ENCODE data around the gene PI16.

DNA sequence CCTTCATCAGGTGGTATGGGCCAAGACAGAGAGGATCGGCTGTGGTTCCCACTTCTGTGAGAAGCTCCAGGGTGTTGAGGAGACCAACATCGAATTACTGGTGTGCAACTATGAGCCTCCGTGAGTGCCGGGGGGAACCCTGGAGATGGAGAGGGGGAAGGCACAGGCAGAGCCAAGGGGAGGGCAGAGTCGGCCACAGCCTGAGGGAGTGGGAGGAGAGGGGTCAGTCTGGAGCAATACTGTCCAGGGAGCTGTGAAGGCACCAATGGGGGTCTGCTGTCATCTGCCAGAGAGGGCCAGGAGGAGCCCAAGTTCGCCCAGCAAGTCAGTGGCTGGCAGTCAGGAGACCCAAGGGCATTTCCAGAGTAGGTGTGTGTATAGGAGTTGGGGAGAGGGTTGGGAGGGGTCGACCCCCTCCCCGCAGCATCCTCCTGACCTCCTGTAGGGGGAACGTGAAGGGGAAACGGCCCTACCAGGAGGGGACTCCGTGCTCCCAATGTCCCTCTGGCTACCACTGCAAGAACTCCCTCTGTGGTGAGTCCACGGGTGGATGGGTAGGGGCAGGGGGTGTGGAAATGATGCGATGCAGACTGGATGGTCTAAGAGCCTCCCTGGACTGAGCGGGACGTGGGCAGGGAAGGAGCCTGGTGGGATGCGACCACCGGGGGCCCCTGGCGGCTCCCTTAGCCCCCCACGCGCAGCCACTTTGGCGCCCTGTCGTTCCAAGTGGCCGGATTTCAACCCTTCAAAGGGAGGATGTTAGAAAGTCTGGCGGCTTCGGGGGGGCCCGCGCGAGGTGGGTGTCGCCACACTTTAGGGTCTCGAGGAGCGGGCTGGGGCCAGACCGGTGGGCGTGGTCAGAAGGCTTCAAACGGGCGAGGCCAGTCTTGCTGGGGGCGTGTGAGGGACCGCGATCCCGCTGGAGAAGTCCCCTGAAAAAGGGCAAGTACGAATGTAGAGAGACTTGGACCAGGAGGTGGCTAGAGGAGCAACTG lies 7.2 kb downstream of the PI16 start:
- TF ChIP-seq, protein P1, sequence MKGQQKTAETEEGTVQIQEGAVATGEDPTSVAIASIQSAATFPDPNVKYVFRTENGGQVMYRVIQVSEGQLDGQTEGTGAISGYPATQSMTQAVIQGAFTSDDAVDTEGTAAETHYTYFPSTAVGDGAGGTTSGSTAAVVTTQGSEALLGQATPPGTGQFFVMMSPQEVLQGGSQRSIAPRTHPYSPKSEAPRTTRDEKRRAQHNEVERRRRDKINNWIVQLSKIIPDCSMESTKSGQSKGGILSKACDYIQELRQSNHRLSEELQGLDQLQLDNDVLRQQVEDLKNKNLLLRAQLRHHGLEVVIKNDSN (IDR thresholded peaks at IDR 0.05): no peak
- no peak for TF ChIP-seq CEBPB (IDR thresholded peaks at IDR 0.05)
- TF ChIP-seq, protein P2, sequence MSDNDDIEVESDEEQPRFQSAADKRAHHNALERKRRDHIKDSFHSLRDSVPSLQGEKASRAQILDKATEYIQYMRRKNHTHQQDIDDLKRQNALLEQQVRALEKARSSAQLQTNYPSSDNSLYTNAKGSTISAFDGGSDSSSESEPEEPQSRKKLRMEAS (IDR thresholded peaks at IDR 0.05): no peak
- TF ChIP-seq, protein P3, sequence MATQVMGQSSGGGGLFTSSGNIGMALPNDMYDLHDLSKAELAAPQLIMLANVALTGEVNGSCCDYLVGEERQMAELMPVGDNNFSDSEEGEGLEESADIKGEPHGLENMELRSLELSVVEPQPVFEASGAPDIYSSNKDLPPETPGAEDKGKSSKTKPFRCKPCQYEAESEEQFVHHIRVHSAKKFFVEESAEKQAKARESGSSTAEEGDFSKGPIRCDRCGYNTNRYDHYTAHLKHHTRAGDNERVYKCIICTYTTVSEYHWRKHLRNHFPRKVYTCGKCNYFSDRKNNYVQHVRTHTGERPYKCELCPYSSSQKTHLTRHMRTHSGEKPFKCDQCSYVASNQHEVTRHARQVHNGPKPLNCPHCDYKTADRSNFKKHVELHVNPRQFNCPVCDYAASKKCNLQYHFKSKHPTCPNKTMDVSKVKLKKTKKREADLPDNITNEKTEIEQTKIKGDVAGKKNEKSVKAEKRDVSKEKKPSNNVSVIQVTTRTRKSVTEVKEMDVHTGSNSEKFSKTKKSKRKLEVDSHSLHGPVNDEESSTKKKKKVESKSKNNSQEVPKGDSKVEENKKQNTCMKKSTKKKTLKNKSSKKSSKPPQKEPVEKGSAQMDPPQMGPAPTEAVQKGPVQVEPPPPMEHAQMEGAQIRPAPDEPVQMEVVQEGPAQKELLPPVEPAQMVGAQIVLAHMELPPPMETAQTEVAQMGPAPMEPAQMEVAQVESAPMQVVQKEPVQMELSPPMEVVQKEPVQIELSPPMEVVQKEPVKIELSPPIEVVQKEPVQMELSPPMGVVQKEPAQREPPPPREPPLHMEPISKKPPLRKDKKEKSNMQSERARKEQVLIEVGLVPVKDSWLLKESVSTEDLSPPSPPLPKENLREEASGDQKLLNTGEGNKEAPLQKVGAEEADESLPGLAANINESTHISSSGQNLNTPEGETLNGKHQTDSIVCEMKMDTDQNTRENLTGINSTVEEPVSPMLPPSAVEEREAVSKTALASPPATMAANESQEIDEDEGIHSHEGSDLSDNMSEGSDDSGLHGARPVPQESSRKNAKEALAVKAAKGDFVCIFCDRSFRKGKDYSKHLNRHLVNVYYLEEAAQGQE (IDR thresholded peaks at IDR 0.05; ENCODE audit: low read depth): no peak
- TF ChIP-seq CREB1 (IDR thresholded peaks at IDR 0.05; ENCODE audit: low read depth): no peak
- no peak for TF ChIP-seq TAF1 (IDR thresholded peaks at IDR 0.05; ENCODE audit: low read depth)
- no peak for TF ChIP-seq EP300 (IDR thresholded peaks at IDR 0.05; ENCODE audit: borderline replicate concordance)
- TF ChIP-seq EGR1 (IDR thresholded peaks at IDR 0.05): no peak
- TF ChIP-seq TEAD4 (IDR thresholded peaks at IDR 0.05): no peak
